Osteoblast (primary cell): ENCODE results near the gene STARD9. TPM values are rescaled to one million over a fixed set of nuclear protein-coding genes. Genes with fewer than 3 reads are reported as not detected.
"Not testable (repeated sequence)": the region's sequence is repeated elsewhere in the genome, so short reads cannot be mapped to it uniquely, and the experiment has no call there.

Source experiments
- DNase-seq: peaks from one replicate; pipeline ENCODE4 v3.0.0; 2011; ENCODE audit warnings: low spot score, mixed read lengths; ENCODE audit not compliant: insufficient read length; ENCODE audit errors: missing footprints
- H2AFZ ChIP-seq: 2 replicates; pipeline ENCODE4 v1.6.0; 2011; ENCODE audit warnings: mild to moderate bottlenecking, low read length
- H3K27ac ChIP-seq: 2 replicates; pipeline ENCODE4 v1.5.1; 2011; ENCODE audit warnings: mild to moderate bottlenecking, low read depth, low read length, moderate library complexity
- H3K27me3 ChIP-seq: 2 replicates; pipeline ENCODE4 v1.6.0; 2012; ENCODE audit warnings: mild to moderate bottlenecking, control low read depth, inconsistent platforms, low read length, moderate library complexity; ENCODE audit not compliant: insufficient read depth
- H3K36me3 ChIP-seq: 2 replicates; pipeline ENCODE4 v1.5.1; 2011; ENCODE audit warnings: mild to moderate bottlenecking, low read length, control low read depth, moderate library complexity; ENCODE audit not compliant: insufficient read depth
- H3K4me1 ChIP-seq: 2 replicates; pipeline ENCODE4 v1.5.1; 2011; ENCODE audit warnings: mild to moderate bottlenecking, low read length, control low read depth, moderate library complexity; ENCODE audit not compliant: insufficient read depth
- H3K4me2 ChIP-seq: 2 replicates; pipeline ENCODE4 v1.6.0; 2011; ENCODE audit warnings: mild to moderate bottlenecking, low read length; ENCODE audit not compliant: insufficient read depth
- H3K4me3 ChIP-seq: fragments of 200-600 bp; sonication (generic); 3 replicates; pipeline ENCODE4 v1.5.1; 2012; ENCODE audit warnings: mild to moderate bottlenecking, low read length, inconsistent platforms; ENCODE audit not compliant: insufficient read depth
- H3K79me2 ChIP-seq: 2 replicates; pipeline ENCODE4 v1.6.0; 2012; ENCODE audit warnings: mild to moderate bottlenecking, low read length, control low read depth, inconsistent platforms; ENCODE audit not compliant: insufficient read depth
- H3K9me3 ChIP-seq: 2 replicates; pipeline ENCODE4 v1.5.1; 2011; ENCODE audit warnings: low read depth, low read length, control low read depth
- H4K20me1 ChIP-seq: 2 replicates; pipeline ENCODE4 v1.6.0; 2012; ENCODE audit warnings: mild to moderate bottlenecking, low read length, control low read depth; ENCODE audit not compliant: insufficient read depth
- CTCF ChIP-seq: IDR thresholded peaks from 2 replicates; pipeline ENCODE4 v1.5.1; 2011; ENCODE audit warnings: mild to moderate bottlenecking, low read depth, low read length, moderate library complexity; ENCODE audit errors: extremely low read depth
- total RNA-seq: library from RNA; depleted of rRNA; stranded (reverse); fragments of >200 nt; gene quantifications from 2 replicates; pipeline ENCODE4 v1.2.3, GENCODE V29; 2012

Gene STARD9
- total RNA-seq, 1 donor, result 9.4 TPM

- no peak for TF ChIP-seq CTCF
- H2AFZ ChIP-seq, result no peak overlapping the region
- H3K4me2 ChIP-seq, result no peak overlapping the region
- no peak overlapping the region for H3K4me3 ChIP-seq
- no peaks in the 10 kb centered on the region for H3K9me3 ChIP-seq
- DNase-seq, result no peak
- H3K4me1 ChIP-seq, result peaks cover 5% of the 10 kb centered on the region
- peaks cover 59% of the 10 kb centered on the region for H3K79me2 ChIP-seq
- H3K27ac ChIP-seq, result no peak overlapping the region
- H3K27me3 ChIP-seq, result no peaks in the 10 kb centered on the region
- no peaks in the 10 kb centered on the region for H3K36me3 ChIP-seq
- peaks cover 7% of the 10 kb centered on the region for H4K20me1 ChIP-seq
Measured at GRCh38 chr15:42553554-42553953, 21.9 kb upstream of the STARD9 start.

GRCh38 chr15:42556550-42557207, 18.7 kb upstream of the STARD9 start:
- DNase-seq, H3K4me3 ChIP-seq, H3K27me3 ChIP-seq, H2AFZ ChIP-seq, H3K27ac ChIP-seq, H3K4me2 ChIP-seq, H3K9me3 ChIP-seq, H3K4me1 ChIP-seq, H4K20me1 ChIP-seq: not testable (repeated sequence)
- peaks cover 16% of the 10 kb centered on the region for H3K36me3 ChIP-seq
- H3K79me2 ChIP-seq, result peaks cover 33% of the 10 kb centered on the region

- peaks cover 26% of the 10 kb centered on the region for H3K36me3 ChIP-seq
- no peak for DNase-seq
Measured at GRCh38 chr15:42558739-42559138, 16.7 kb upstream of the STARD9 start.

GRCh38 chr15:42576040-42576594, 711 bp downstream of the STARD9 start:
- Histone ChIP-seq H3K4me3 (peak overlapping the region; percentile 74), H3K9me3 (no peaks in the 10 kb centered on the region), H3K4me2 (peak overlapping the region; percentile 87), H3K27me3 (peaks cover 40% of the 10 kb centered on the region), H3K4me1 (peaks cover 12% of the 10 kb centered on the region), H2AFZ (peak overlapping the region; percentile 86), H4K20me1 (peaks cover 3% of the 10 kb centered on the region), H3K36me3 (no peaks in the 10 kb centered on the region), H3K27ac (no peak overlapping the region), H3K79me2 (no peaks in the 10 kb centered on the region)
- TF ChIP-seq CTCF, result no peak
- no peak for DNase-seq

More at GRCh38 chr15:42558739-42559138, 16.7 kb upstream of the STARD9 start:
- Histone ChIP-seq H3K4me2 (no peak overlapping the region), H4K20me1 (no peaks in the 10 kb centered on the region), H3K27me3 (no peaks in the 10 kb centered on the region), H3K9me3 (no peaks in the 10 kb centered on the region), H3K4me1 (no peaks in the 10 kb centered on the region), H2AFZ (no peak overlapping the region), H3K27ac (no peak overlapping the region), H3K79me2 (peaks cover 18% of the 10 kb centered on the region), H3K4me3 (no peak overlapping the region)
- no peak for TF ChIP-seq CTCF
